CD4-positive, alpha-beta T cell treated with Interleukin-4 for 4 hours (primary cell): ENCODE measurements around the gene TMEM108.

Experiments
- DNase-seq: peaks from one replicate; pipeline ENCODE4 v3.0.0-alpha.2; 2020

TMEM108 gene

DNA sequence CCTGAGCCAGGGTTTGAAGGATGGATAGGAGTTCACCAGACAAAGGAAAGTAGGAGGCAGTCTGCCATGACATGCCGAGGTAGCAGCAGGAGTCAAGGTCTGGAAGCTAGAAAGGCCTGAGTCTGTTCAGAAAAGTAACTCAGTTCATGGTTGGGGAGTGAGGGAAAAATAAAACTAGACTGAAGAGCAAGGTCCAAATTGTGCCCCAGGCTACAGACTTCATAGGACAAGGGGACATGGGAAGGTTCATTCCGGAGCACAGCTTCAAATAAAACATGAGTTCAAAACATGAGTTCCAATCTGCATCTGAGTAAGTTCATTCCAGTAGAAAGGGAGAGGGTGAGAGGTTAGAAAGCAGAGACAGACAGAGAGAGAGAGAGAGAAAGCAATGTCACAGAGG lies 401.4 kb downstream of the TMEM108 start:
- no peak for DNase-seq

DNA sequence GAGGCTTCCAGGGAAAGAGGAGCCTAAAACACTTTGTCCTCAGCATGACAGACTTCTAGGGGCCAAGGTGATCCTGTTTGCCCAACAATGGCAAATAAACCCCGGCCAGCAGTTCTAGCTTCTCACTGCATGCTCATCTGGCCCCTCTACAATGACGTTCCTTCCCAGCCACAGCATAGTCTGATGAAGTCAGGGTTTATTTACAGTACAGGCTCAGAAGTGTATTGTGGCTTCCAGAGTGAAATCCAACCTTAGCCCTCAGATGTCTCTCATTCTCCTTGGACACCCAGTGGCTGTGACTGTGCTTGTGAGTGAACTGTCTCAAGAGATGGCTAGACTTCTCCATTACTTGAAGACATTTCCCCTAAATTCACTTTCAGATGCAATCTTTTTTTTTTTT lies 402.5 kb downstream of the TMEM108 start:
- DNase-seq, result no peak

DNA sequence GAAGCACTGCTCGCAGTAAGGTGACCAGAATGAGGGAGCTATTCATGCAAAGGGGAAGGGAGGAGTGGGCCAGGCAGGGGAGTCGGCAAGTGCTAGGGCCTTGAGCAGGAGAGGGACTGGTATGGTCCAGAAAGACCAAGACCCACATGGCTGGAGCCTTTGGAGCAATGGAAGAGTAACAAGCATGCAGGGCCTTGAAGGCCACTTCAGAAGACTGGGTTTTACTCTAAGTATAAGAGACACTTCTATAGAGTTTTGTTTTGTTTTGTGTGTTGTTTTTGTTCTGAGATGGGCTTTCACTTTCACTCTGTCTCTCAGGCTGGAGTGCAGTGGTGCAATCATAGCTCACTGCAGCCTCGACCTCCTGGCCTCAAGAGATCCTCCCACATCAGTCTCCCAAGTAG lies 403.7 kb downstream of the TMEM108 start:
- DNase-seq, result peak; percentile 28

DNA sequence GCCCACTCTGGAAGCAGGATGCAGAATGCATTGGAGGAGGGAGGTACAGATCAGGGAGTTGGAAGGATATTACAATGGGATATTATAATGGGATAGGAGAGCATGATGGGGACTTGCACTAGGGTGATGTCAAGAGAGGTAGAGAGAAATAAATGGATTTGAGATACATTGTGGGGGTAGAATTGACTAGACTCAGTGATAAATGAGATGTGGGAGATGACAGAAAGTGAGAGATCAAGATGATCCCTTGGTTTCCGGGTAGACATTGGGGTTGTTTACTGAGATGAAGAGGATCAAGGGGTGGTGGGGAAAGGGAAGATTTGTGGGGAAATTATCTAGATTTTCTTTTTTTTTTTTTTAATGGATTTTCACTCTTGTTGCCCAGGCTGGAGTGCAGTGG lies 404.3 kb downstream of the TMEM108 start:
- DNase-seq, result no peak

DNA sequence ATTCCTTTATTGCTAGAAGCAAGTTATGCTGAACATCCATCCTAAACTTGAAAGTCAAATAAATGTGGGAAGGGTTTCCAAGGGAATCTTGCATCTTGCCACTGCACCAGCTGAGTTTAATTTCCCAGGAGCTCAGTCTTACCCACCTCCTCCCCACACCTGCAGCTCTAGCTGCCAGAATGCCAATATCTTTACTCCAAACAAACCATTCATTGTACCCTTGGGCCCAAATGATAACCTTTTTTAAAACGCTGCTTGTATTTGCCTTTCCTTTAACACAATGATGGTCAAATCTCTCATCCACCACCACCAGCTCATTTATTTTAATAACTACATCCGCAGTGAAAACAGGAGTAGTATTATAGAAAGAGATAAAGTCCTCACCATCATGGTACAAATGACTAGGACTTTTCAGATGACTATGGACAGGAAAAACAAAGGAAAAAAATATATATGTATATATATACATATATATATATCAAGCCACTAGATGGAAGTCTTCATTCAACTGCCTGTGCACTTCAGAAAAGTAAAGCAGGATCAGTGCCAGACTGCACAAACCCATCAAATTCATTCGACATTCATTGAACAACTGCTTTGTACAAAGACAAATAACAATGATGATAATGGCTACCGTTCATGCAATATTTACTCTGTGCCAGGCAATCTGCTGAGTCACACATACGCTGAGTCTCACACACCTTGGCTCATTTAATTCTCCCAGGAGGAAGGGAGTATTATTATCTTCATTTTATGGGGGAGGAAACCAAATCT lies 405.6 kb downstream of the TMEM108 start:
- no peak for DNase-seq

DNA sequence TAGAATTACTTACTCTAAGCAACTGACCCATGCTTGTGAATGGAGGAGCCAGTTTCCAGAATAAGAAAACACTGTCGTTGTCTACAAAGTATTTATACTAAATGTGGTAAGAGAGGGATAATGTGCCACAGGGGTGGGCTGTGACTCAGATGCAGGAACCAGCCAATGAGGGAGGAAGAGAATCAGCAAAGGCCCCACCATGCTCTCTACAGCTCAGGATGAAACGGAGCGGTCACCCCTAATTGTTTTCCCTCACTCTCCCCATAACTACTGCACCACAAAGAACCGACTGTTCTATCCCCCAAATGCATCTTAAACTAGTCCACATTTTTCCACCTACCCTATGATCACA lies 406.2 kb downstream of the TMEM108 start:
- DNase-seq, result no peak

DNA sequence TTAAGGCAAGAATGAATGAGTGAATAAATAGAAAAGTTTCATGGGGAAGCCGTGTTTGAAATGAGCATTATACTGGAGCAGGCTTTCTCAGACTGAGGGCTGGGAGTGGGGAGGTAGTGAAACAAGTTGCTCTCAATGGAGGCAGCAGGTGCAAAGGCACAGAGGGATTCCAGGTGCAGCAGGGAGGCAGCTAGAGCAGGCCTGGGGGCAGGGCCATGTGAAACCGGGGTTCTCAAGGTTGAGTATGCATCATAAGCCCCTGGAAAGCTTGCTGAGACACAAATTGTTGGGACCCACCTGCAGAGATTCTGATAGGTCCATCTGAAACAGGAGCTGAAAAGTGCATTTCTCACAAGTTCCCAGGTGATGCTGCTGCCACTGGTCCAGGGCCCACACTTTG lies 406.9 kb downstream of the TMEM108 start:
- no peak for DNase-seq
